IMR-90 (cell line): Measurements from ENCODE around the gene CNPY1. TPM values are rescaled to one million over a fixed set of nuclear protein-coding genes. Genes with fewer than 3 reads are reported as not detected.

ENCODE experiments used
- ATAC-seq: fragments of 200-7000 bp; cut with Tn5 transposase; 2 replicates; pipeline ENCODE4 v1.9.1; 2020; ENCODE audit warnings: low read depth, mild to moderate bottlenecking, moderate library complexity
- BruUV-seq: library from RNA; stranded (reverse); fragments of 400-500 nt; replicated peaks from 2 replicates; lab custom pipeline; 2021; lab: Mats Ljungman, UMichigan
- CTCF ChIA-PET: fragments of 300-600 bp; formaldehyde crosslinking; extraction: SDS; loops from one replicate; lab custom pipeline; 2021; ENCODE audit warnings: antibody characterized with exemption; lab: Yijun Ruan, JAX
- POLR2A ChIA-PET: fragments of 300-600 bp; sonication (Branson Sonifier 250); formaldehyde crosslinking; loops from one replicate; lab custom pipeline; 2022; ENCODE audit warnings: antibody characterized with exemption; ENCODE audit not compliant: unreplicated experiment; lab: Charles Lee
- DNase-seq: peaks from one replicate; pipeline ENCODE4 v3.0.0; 2013
- H2AFZ ChIP-seq: replicated peaks from 2 replicates; pipeline ENCODE3; 2013; ENCODE audit warnings: low read length, mild to moderate bottlenecking; ENCODE audit not compliant: poor library complexity
- H2AK5ac ChIP-seq: 2 replicates; pipeline ENCODE4 v1.6.1; 2013; ENCODE audit warnings: low read depth, low read length, inconsistent platforms
- H2AK9ac ChIP-seq: replicated peaks from 2 replicates; pipeline ENCODE3; 2013; ENCODE audit warnings: mild to moderate bottlenecking, low read depth, low read length, moderate library complexity; ENCODE audit not compliant: poor library complexity
- H2BK120ac ChIP-seq: 2 replicates; pipeline ENCODE4 v1.6.1; 2013; ENCODE audit warnings: low read depth, low read length, inconsistent platforms
- H2BK15ac ChIP-seq: 3 replicates; pipeline ENCODE4 v1.6.1; 2013; ENCODE audit warnings: low read depth, low read length, inconsistent platforms
- H2BK20ac ChIP-seq: 2 replicates; pipeline ENCODE4 v1.6.1; 2013; ENCODE audit warnings: low read depth, mild to moderate bottlenecking, inconsistent platforms, low read length, moderate library complexity
- H2BK5ac ChIP-seq: 2 replicates; pipeline ENCODE4 v1.6.1; 2013; ENCODE audit warnings: mild to moderate bottlenecking, low read depth, low read length, inconsistent platforms; ENCODE audit not compliant: poor library complexity, severe bottlenecking
- H3K14ac ChIP-seq: replicated peaks from 2 replicates; pipeline ENCODE4 v1.6.1; 2013; ENCODE audit warnings: low read depth, low read length, inconsistent platforms
- H3K18ac ChIP-seq: 2 replicates; pipeline ENCODE4 v1.6.1; 2013; ENCODE audit warnings: low read depth, low read length, control low read depth
- H3K23ac ChIP-seq: 2 replicates; pipeline ENCODE4 v1.6.1; 2013; ENCODE audit warnings: low read depth, low read length, inconsistent platforms
- H3K27ac ChIP-seq: 2 replicates; pipeline ENCODE4 v1.5.1; 2013; ENCODE audit warnings: mild to moderate bottlenecking, control low read depth, low read length; ENCODE audit not compliant: insufficient read depth
- H3K27me3 ChIP-seq: 2 replicates; pipeline ENCODE4 v1.6.1; 2013; ENCODE audit warnings: low read length; ENCODE audit not compliant: control insufficient read depth, insufficient read depth
- H3K36me3 ChIP-seq: 2 replicates; pipeline ENCODE4 v1.6.1; 2013; ENCODE audit warnings: low read length, mixed read lengths; ENCODE audit not compliant: control insufficient read depth, insufficient read depth
- H3K4ac ChIP-seq: 2 replicates; pipeline ENCODE4 v1.6.1; 2013; ENCODE audit warnings: low read depth, low read length, inconsistent platforms
- H3K4me1 ChIP-seq: 2 replicates; pipeline ENCODE4 v1.6.1; 2013; ENCODE audit warnings: low read length, mixed read lengths; ENCODE audit not compliant: control insufficient read depth, insufficient read depth
- H3K4me2 ChIP-seq: 2 replicates; pipeline ENCODE4 v1.6.1; 2013; ENCODE audit warnings: low read depth, mild to moderate bottlenecking, control low read depth, low read length, moderate library complexity
- H3K4me3 ChIP-seq: 2 replicates; pipeline ENCODE4 v1.5.1; 2013; ENCODE audit warnings: low read depth, mild to moderate bottlenecking, control low read depth, low read length, moderate library complexity; ENCODE audit not compliant: insufficient read depth
- H3K56ac ChIP-seq: 2 replicates; pipeline ENCODE4 v1.6.1; 2013; ENCODE audit warnings: low read length, inconsistent platforms; ENCODE audit not compliant: insufficient read depth; ENCODE audit errors: extremely low read depth
- H3K79me1 ChIP-seq, 2 experiments: 2 replicates each; pipeline ENCODE4 v1.6.1; 2013; ENCODE audit warnings: low read length in 2 of 2, inconsistent platforms in 1 of 2, low read depth in 1 of 2
- H3K9ac ChIP-seq: 2 replicates; pipeline ENCODE4 v1.6.1; 2013; ENCODE audit warnings: low read depth, low read length, control low read depth
- H3K9me1 ChIP-seq: 2 replicates; pipeline ENCODE4 v1.6.1; 2013; ENCODE audit warnings: low read length, inconsistent platforms; ENCODE audit not compliant: insufficient read depth
- H3K9me3 ChIP-seq: 2 replicates; pipeline ENCODE4 v1.6.1; 2013; ENCODE audit warnings: low read length; ENCODE audit not compliant: control insufficient read depth, insufficient read depth
- H4K20me1 ChIP-seq: 2 replicates; pipeline ENCODE4 v1.6.1; 2013; ENCODE audit warnings: low read length, inconsistent platforms; ENCODE audit not compliant: insufficient read depth
- H4K5ac ChIP-seq: 2 replicates; pipeline ENCODE4 v1.6.1; 2013; ENCODE audit warnings: mild to moderate bottlenecking, low read depth, low read length, control low read depth
- H4K8ac ChIP-seq, 2 experiments: 2 replicates each; pipeline ENCODE4 v1.6.1; 2013; ENCODE audit warnings: low read depth in 2 of 2, low read length in 2 of 2, control low read depth in 1 of 2, inconsistent platforms in 1 of 2
- H4K91ac ChIP-seq: 2 replicates; pipeline ENCODE4 v1.6.1; 2013; ENCODE audit warnings: low read depth, low read length, inconsistent platforms; ENCODE audit not compliant: insufficient read depth
- CEBPB ChIP-seq: IDR thresholded peaks from 2 replicates; pipeline ENCODE4 v1.6.1; 2012; ENCODE audit warnings: low read depth, low read length, improper control_type of control experiment
- ELK1 ChIP-seq: fragments of 150-350 bp; IDR thresholded peaks from 2 replicates; pipeline ENCODE4 v1.6.1; 2016; ENCODE audit warnings: low read depth, mild to moderate bottlenecking, low read length, moderate library complexity, borderline replicate concordance
- NFE2L2 ChIP-seq: fragments of 150-350 bp; IDR thresholded peaks from 2 replicates; pipeline ENCODE4 v1.6.1; 2016; ENCODE audit warnings: low read depth, mild to moderate bottlenecking, low read length
- RFX5 ChIP-seq: IDR thresholded peaks from 2 replicates; pipeline ENCODE4 v1.8.0; 2012; ENCODE audit warnings: low read depth, mild to moderate bottlenecking, low read length, moderate library complexity
- SMC3 ChIP-seq: fragments of 150-350 bp; IDR thresholded peaks from 2 replicates; pipeline ENCODE4 v1.6.1; 2016; ENCODE audit warnings: low read depth, mild to moderate bottlenecking, antibody characterized with exemption, low read length, moderate library complexity
- WGBS, 2 experiments: methylation state at CpG; one replicate each; pipeline versions ENCODE4 v1.1.5 to v1.1.7; 2013; ENCODE audit warnings: missing lambda C conversion rate in 2 of 2; ENCODE audit not compliant: insufficient read length in 1 of 2; ENCODE audit errors: extremely low coverage in 2 of 2; 5-methylcytosine and 5-hydroxymethylcytosine counted together
- dilution Hi-C: fragments of 300-500 bp; cut with HindIII; formaldehyde crosslinking; loops from one replicate; pipeline ENCODE4 v1.14.3; 2018; ENCODE audit warnings: low sequenced_read_pairs; ENCODE audit not compliant: unreplicated experiment
- in situ Hi-C: fragments of 300-500 bp; cut with MboI; formaldehyde crosslinking; loops from 3 replicates; pipeline ENCODE4 v1.14.3; 2019; ENCODE audit warnings: low sequenced_read_pairs, inconsistent platforms, mixed read lengths
- intact Hi-C: fragments of 100-400 bp; cut with micrococcal nuclease; formaldehyde crosslinking; loops from 2 replicates; pipeline ENCODE4 v1.10.0; 2022
- polyA plus RNA-seq, 3 experiments: library from polyadenylated mRNA; depleted of rRNA; stranded (reverse); fragments of >200 nt; gene quantifications; 2 replicates each; pipeline ENCODE4 v1.2.3, GENCODE V29; 2012; ENCODE audit warnings: low replicate concordance in 1 of 3
- total RNA-seq: library from RNA; depleted of rRNA; stranded (reverse); fragments of >200 nt; gene quantifications from 2 replicates; pipeline ENCODE4 v1.2.3, GENCODE V29; 2012
- TF ChIP-seq, protein P1 (sequence below): fragments of 150-350 bp; IDR thresholded peaks from 2 replicates; pipeline ENCODE4 v1.6.1; 2017; ENCODE audit warnings: mild to moderate bottlenecking, antibody characterized with exemption, low read length, low read depth

The CNPY1 gene
- total and polyA plus RNA-seq, 2 of the 4 experiments (the other 2 are of a cell fraction): not detected

- H3K9me3 ChIP-seq: no peaks in the 10 kb centered on the region
- peaks cover 3% of the 10 kb centered on the region for H3K27me3 ChIP-seq
- H3K36me3 ChIP-seq: no peaks in the 10 kb centered on the region
- no peak overlapping the region for H4K91ac ChIP-seq
- H2BK15ac ChIP-seq: no peak overlapping the region
- DNase-seq: no peak
- H2BK20ac ChIP-seq: no peak overlapping the region
- no peaks in the 10 kb centered on the region for H3K4me1 ChIP-seq
- no peak overlapping the region for H3K18ac ChIP-seq
- no TSS peak for BruUV-seq
- 59% methylated on average over 10 of the region's 13 CpGs; no CpG with 5 or more reads in 1 of the 2 experiments for WGBS, 2 experiments
- dilution Hi-C loops (no loop called here), in situ Hi-C loops (no loop called here), intact Hi-C loops (no loop called here)
- H3K9ac ChIP-seq: no peak overlapping the region
- H2BK120ac ChIP-seq: no peak overlapping the region
- no peak overlapping the region for H2AK5ac ChIP-seq
- POLR2A ChIA-PET: no interaction called here
- ATAC-seq: no peak
- no peak overlapping the region for H4K8ac ChIP-seq
- no peak overlapping the region for H3K27ac ChIP-seq
- no peak overlapping the region for H2AFZ ChIP-seq
- no peak overlapping the region for H3K23ac ChIP-seq
- H3K4me3 ChIP-seq: no peak overlapping the region
- no peak overlapping the region for H3K56ac ChIP-seq
- H3K4me2 ChIP-seq: no peak overlapping the region
- H3K79me1 ChIP-seq: no peaks in the 10 kb centered on the region
- H4K5ac ChIP-seq: no peak overlapping the region
- H3K14ac ChIP-seq: no peak overlapping the region
- H3K9me1 ChIP-seq: no peaks in the 10 kb centered on the region
- H2AK9ac ChIP-seq: no peak overlapping the region
- TF ChIP-seq CEBPB (no peak), ELK1 (no peak), SMC3 (no peak), RFX5 (no peak), NFE2L2 (no peak)
- TF ChIP-seq, protein P1, sequence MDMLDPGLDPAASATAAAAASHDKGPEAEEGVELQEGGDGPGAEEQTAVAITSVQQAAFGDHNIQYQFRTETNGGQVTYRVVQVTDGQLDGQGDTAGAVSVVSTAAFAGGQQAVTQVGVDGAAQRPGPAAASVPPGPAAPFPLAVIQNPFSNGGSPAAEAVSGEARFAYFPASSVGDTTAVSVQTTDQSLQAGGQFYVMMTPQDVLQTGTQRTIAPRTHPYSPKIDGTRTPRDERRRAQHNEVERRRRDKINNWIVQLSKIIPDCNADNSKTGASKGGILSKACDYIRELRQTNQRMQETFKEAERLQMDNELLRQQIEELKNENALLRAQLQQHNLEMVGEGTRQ: no peak
- no peak overlapping the region for H2BK5ac ChIP-seq
- CTCF ChIA-PET: no interaction called here
- H3K4ac ChIP-seq: no peak overlapping the region
- H4K20me1 ChIP-seq: no peaks in the 10 kb centered on the region
Observed at GRCh38 chr7:155495440-155496248, 50.7 kb downstream of the CNPY1 start.
